Measurements from ENCODE around the gene NAE1.
A peak's percentile ranks its signal among the peaks of the same experiment; 100 is the strongest.

Gene NAE1

DNA sequence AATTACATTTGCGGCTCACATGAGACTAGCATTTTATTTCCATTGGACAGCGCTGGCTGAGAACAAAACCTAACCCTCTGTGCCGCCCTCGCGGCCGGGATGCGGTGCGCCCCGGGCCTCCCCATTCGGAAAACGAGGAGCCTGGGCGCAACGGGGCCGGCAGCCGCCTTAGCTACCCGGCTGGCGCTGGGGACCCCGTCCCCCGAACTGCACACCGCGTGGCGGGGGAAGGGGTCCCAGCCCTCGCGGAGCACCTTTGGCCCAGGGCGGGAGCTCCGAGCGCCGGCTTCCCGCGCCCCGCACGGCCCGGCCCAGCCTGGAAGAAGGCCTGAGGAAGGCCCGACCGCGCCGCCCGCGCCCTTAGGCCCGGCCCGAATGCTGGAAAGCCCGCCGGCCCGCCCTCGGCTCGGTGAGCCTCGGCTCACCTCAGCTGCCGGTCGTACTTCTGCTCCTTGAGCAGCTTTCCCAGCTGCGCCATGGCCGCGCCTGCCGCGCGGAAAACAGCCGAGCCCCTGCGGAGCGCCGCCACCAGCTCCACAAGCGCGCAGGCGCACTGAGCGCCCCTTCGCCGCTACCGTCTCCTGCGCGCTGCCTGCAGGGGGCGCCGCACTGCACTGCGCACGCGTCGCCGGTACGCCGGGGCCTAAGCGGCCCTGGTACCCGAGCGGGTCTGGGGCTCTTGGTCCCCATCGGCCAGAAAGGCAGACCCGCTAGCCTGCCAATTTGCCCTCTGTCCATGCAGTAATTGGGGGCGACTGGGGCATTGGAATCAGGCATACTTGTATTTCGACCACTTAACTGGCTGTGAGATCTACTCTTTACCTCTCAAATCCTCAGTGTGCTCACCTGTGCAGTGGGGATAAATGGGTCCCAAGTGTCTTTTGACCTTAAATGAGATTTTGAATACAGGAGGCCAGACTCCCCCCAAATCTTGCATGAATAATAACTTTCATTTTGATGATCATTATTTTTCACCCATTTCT lies at the start of gene NAE1:
Gene NAE1 (minus strand): TSS at position 555 of the 983 bp plus-strand sequence. CDS start 77 bp downstream, at position 478.
- DNase-seq (ENCODE audit: low read depth), result peak; percentile 62
- H3K4me3 ChIP-seq (ENCODE audit: low read depth, low read length), result peak within 1 kb of the TSS; percentile 92
- peak; percentile 99 for TF ChIP-seq CTCF (IDR thresholded peaks at IDR 0.05; ENCODE audit: low read depth, low read length, missing control alignments)

- no peak for DNase-seq (ENCODE audit: low read depth)
- no peak overlapping the region for H3K4me3 ChIP-seq (ENCODE audit: low read depth, low read length)
- no peak for TF ChIP-seq CTCF (IDR thresholded peaks at IDR 0.05; ENCODE audit: low read depth, low read length, missing control alignments)
These were observed 47.3 kb upstream of the NAE1 start for GRCh38 chr16:66878067-66878466.

GRCh38 chr16:66874079-66874775 lies 43.5 kb upstream of the NAE1 start:
- no peak for DNase-seq (ENCODE audit: low read depth)
- no peak for TF ChIP-seq CTCF (IDR thresholded peaks at IDR 0.05; ENCODE audit: low read depth, low read length, missing control alignments)
- H3K4me3 ChIP-seq (ENCODE audit: low read depth, low read length), result no peak overlapping the region

GRCh38 chr16:66873685-66874055 lies 42.9 kb upstream of the NAE1 start:
- H3K4me3 ChIP-seq (ENCODE audit: low read depth, low read length), result no peak overlapping the region
- no peak for TF ChIP-seq CTCF (IDR thresholded peaks at IDR 0.05; ENCODE audit: low read depth, low read length, missing control alignments)
- no peak for DNase-seq (ENCODE audit: low read depth)

DNA sequence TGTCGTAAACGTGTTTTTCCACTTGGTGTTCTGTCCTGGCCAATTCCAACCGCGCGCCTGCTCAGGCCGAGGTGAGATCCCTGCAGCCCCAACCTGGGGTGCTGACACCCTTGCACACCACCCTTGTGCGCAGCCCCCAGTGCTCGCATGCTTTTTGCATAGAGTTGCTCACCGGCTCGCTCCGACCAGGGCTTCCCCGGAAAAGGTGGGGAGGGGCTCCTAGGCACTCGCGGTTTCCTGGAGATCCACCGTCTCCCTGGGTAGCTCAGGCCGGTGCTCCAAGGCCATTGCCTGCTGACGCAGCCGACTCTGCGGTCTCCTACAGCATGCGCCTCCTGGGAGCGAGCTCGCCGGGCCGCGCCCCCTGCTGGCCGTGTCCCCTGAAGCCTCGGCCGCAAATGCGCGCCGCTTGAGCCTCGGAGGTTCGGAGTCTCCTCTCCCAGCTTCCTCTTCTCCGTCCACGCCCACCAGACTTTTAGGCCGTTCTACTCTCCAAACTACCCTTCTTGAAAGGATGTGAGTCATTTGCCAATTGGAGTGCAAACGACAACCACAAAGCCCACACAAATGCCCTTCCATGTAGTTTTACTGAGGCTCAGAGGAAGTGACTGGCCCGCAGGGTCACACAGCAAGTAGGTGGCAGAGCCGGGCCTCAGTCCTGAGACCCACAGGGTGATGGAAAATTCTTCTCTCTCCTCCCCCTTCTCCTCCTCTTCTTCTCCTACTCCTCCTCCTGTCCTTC lies 42.3 kb upstream of the NAE1 start:
- peak overlapping the region; percentile 37 for H3K4me3 ChIP-seq (ENCODE audit: low read depth, low read length)
- DNase-seq (ENCODE audit: low read depth), result peak; percentile 90
- peak; percentile 95 for TF ChIP-seq CTCF (IDR thresholded peaks at IDR 0.05; ENCODE audit: low read depth, low read length, missing control alignments)

- TF ChIP-seq CTCF (IDR thresholded peaks at IDR 0.05; ENCODE audit: low read depth, low read length, missing control alignments), result no peak
- no peak for DNase-seq (ENCODE audit: low read depth)
- H3K4me3 ChIP-seq (ENCODE audit: low read depth, low read length), result peak overlapping the region; percentile 37; the same call in 1 of the 2 replicates
These were observed 41.8 kb upstream of the NAE1 start for GRCh38 chr16:66872559-66872942.
